HG03521 (cell line): Measurements from ENCODE around the gene RAB25.

ENCODE experiments used
- ATAC-seq: cut with Tn5 transposase; IDR thresholded peaks from one replicate; pipeline ENCODE4 v1.9.1; 2021; ENCODE audit warnings: mild to moderate bottlenecking, moderate library complexity; ENCODE audit not compliant: unreplicated experiment

The RAB25 gene

DNA sequence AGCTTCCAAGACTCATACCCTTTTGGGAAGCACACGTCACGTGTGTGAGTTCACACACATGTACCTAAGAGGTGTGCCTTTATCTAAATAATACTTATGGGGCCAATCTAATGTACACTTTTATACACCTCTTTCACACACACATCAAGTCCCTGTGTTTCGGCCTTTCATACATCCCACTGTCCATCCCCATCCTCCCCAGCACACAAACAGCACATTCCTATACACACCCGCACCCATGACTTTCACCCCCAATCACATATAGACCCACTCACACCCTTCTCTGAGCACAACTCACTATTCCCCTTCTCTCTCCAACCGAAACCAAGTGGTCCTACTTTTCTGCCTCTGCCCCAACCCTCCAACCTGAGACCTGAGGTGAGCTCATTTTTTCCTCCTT lies 17.8 kb downstream of the RAB25 start:
- ATAC-seq, result no peak

DNA sequence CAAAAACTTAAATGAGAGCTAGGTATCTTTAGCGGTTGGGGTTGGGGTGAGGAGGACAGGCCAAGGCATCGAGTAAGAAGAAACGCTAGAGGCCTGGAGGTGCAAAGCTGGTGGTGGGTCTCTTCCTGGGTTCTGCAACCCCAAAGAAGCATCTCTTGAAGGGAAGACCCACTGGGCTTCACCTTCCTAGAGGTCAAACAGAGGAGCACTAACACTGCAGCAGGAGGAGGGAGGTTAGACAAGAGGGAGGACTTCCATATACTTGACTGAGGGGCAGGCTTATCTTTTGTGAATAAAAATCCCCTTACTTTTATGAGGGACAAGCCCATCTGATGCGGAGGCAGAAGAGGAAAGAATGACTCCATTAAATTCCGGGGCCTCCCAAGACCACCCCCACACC lies 18.8 kb downstream of the RAB25 start:
- no peak for ATAC-seq

DNA sequence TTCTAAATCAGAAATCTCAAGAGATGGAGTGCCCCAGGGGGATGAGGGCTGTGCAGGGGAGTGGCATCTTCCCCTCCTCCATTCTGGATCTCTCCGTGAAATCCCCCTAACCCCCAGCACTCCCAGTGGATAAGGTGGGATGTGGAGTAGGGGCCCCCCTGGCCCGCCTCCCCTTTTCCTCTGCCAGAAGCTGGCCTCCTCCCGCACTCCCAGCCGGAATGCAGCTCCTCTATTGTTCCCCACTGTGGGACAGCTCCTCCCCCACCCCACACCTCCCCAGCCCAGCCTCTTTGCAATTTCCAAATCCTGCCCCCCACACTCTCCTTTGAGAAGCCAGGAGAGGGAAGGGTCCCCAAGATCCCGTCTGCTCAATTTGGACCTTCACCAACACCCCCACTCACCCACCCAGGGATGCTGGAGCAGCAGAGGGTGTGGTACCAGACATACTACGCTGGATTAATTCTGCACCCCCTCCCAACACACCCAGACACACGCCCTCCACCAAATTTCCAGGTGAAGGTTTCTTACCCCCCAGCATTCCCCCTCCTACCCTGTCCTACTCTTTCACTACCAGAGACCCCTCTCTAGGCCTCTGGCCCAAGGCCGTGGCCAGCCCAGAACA lies 19.4 kb downstream of the RAB25 start:
- ATAC-seq, result no peak

DNA sequence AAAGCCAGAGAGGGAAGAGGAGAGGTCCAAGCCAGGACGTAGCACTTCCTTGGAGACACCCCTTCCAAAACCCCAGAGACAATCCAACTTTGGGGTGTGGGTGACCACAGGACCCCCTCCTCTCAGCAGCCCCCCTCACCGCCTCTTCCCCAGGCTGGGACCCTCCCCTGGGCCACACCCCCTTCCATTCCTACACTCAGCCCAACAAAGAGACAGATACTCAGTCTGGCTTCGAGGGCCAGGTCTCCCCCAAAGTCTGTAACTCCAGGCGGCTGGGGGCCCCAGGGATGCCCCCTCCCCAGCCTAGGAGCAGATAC lies 19.9 kb downstream of the RAB25 start:
- no peak for ATAC-seq

DNA sequence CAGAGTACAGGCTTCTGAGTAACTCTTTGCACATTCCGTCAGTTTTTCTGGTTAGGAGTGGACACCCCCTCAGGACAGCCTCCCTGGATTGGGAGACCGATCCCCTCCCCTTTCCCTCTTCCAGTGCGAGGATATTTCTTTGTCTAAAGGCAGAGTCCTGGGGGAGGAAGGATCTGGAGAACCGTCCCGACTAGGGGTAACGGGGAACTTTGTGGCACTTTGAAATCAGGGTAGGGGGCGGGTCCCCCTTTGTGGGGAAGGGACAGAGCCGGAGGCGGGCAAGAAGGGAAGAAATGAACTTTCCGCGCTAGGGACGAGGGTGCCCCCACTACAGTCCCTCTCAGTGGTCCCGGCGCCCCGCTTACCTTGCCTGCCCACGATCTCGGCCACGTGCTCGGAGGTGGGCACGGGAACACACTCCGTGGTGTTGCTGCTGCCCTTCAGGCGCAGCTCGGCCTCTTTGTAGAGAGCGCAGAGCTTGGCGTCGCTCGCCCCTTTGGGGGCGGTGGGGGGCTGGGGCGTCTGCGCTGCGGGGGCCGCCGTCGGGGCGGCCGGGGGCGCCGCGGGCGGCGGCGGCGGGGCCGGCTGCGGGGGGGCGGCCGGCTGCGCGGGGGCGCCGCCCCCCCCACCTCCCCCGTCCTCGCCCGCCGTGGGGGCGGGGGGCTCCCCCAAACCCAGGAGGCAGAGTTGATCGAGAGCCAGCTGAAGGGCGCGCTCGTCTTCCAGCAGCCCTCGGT lies 20.4 kb downstream of the RAB25 start:
- no peak for ATAC-seq

DNA sequence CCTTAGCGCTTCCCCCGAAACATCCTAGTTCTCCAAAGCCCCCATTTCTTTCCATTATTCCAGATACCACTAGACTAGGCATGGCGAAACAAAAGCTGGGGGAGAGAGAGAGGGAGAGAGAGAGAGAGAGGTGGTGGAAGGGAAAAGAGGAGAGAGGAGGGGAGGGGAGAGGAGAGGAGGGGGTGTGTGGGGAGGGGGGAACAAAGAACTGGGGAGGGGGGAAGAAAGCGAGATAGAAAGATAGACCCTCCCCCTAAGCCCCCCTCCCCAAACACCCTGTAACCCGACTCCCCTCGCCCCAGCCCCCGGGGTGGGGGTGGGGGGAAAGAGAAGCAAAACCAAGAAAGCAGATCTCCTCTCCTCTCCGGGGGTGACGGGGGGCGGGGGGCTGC lies 21.0 kb downstream of the RAB25 start:
- no peak for ATAC-seq

DNA sequence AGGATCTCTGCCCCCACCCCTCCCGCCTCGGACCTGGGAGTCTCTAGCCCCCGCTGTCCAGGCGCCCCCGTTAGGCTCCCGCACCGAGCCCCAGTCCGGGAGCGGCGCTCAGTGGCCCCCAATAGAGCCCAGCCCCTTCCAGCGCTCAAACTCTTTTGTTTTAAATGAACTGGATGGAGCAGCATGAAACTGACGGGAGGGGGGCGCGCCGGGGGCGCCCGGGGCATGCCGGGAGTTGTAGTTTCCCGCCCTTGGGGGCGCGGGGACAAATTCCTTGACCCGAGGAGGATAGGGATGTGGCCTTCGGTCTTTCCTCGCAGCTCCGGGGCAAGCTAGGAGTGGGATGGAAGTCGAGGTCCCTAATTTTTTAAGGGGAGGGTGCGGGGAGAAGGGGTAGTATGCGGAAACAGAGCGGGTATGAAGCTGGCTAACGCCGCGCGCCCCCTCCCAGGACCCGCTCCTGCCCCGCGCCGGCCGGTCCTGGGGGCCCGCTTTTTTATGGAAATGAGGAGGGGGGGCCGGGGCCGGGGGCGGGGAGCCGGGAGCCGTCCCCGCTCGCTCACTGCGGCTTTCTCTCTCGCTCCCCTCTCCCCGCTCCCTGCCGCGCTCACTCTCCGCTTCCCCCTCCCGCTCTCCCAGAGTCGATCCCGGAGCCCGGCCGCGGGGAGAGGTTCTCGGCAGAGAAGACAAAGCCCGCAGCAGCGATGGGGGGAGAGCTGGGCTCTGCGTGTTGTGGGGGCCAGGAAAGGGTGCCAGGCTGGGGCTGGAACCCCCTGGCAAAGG lies 21.5 kb downstream of the RAB25 start, which contains the start of gene MEX3A:
Gene MEX3A, minus strand, starts transcription at position 157 of the 783 bp plus-strand sequence. CDS start 467 bp downstream, outside the sequence.
- ATAC-seq, result no peak

DNA sequence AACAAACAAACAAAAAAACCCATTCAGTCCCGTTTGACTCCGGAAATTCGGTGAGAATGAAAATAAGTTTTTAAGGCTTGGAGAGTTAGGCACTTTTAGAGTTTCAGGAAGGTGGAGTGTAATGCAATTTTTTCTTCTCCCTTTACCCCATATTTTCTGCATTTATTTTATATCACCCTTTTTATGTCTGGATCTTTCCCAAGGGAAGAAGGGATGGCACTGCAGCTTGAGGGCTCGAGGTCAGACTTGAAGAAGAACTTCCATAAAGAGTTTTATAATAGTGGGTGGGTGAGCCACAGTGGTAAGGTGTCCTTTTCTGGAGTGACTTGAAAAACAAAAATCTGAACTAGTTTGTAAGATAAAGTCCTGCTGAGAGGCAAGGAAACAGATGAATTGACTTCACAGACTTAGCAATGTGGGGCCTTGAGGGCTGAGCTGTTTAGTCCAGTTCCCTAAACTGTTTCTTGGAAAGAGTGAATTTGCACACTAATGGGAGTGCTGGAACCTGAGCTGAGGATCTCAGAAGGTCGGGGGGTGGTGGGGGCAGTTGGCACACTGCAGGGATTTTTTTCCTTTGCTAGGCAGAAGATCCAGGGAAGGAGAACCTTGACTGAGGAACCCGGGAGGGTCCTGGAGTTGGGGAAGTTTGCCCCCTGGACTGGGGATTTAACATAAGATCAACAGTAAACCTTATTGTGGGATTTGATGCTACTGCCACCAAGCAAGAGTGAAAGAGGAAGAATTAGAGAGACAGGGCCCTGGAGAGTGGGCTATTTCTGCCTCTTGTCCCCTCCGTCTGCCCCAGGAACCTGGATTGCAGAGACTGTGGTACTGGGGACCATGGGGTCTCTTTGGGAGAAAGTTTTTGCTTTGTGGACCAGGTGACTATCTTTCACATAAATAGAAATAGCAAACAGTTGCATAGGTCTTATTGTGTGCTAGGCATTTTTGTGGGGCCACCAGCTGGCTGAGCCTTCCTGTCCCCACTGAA lies 23.1 kb downstream of the RAB25 start:
- no peak for ATAC-seq

DNA sequence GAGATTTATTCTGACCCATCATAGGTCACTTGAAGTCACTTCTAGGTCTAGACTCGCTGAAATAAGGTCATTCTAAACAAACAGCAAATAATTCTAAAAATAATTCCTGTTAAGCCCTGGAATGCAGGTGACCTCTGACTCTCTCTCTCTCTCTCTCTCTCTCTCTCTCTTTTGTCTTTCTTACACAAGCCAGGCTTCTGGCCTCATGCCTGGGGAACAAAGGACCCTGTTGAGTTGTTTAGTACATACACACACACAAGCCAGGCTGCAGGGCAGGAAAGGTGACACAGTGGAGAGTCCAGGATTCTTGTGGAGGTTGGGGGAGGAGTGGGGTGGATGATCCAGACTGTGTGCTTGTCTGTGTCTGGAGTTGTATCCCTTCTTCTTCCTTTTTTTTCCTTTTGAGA lies 25.3 kb downstream of the RAB25 start:
- no peak for ATAC-seq

DNA sequence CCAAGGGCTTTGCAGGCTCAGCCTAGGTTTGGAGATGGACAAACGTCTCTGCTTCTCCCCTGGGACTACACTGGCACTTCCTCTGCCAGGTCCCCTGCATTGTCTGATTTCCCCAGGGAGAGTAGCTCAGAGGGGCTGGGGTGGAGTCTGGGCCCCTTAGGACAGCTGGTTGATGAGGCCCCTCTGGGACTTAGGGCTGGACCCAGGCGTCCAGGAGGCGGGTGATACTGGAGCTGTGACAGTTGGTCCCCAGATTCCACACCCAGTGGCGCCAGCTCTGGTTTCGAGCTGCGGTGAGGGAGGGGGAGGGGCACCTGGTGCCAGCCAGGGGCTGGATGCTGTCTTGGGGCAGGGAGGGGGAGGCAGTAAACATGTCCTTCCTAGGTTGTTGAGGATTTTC lies 28.7 kb downstream of the RAB25 start:
- no peak for ATAC-seq

DNA sequence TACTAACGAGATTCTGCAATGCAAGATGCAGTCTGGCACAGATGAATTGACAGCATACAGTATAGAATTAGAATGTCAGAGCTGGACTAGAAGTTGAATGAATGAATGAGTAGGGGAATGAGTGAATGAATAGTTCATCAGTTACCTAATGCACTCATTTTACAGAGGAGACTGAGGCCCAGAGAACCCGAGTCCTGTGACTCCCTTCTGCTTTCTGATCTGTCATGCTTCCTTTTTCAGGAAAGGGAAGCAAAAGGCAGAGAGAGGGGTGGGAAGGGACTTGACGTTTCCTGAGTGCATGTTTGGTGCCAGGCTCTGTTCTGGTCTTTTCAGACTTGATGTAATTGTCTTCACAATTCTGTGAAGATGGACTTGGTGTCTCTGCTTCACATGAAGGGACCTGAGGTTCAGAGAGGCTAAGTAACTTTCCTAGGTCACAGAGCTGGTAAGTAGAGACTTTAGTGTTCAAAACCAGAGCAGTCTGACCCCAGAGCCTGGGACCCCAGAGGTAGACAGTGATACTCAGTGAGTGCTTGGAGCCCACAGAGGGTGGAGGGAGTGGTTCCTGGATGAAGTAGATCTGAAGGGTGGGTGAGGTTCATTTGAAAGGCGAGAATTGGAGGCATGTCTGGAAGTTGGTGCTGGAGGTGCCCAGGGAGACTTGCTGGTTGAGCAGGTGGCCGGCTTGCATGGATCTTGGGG lies 29.3 kb downstream of the RAB25 start:
- ATAC-seq, result no peak

DNA sequence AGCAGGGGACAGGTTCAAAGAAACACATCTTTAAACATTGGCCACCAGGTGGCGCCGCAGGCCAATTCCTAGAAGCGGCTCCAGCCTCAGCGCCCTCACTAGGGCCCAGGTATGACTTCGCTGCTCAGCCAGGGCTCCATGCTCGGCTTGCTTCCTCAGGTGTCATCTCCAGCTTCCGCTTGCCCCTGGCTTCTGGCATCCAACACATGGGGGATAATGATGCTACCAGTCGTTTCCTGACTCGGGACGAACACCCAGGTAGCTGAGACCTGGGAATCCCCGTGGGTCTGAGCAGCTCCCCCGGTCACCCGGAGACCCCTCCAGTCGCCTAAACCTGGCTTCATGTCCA lies 29.9 kb downstream of the RAB25 start:
- ATAC-seq, result no peak

DNA sequence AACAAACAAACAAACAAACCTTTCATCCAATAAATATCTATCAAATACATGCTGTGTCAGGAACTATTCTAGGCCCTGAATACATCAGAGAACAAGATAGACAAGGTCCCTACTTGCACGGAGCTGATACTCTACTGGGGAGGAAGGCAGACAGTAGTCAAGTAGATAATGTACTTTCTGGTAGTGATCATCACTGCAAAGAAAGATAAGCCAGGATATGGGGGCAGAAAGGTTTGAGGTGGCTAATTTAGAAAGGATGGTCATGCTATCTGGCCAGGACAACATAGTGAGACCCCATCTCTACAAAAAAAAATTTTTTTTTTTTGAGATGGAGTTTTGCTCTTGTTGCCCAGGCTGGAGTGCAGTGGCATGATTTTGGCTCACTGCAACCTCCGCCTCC lies 30.6 kb downstream of the RAB25 start:
- ATAC-seq, result no peak

DNA sequence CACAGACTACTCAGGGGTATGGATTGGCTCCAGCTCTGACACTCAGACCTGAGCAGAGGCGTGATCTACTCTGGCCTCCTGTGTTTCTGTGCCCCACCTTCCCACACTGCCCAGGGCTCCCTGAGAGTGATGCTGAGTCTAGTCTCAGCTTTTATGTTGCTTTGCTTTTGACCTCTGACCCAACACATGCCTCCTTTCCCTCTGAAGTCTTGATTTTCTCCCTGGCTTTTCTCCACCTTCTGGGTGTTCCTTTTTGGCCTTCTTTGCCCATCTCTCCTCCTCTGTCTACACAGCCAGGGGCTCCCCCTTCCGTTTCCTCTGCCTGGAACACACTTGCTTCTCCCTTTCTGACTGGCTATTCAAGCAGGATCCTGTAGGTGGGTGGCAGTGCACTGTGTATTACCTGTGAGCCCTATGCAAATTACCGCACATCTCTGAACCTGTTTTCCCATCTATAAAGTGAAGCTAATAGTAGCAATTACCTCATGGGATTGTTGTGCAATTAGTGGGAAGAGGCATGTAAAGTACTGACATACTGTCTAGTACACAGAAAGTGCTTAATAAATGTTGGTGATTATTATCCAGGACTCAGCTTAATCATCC lies 35.0 kb downstream of the RAB25 start:
- ATAC-seq, result no peak

DNA sequence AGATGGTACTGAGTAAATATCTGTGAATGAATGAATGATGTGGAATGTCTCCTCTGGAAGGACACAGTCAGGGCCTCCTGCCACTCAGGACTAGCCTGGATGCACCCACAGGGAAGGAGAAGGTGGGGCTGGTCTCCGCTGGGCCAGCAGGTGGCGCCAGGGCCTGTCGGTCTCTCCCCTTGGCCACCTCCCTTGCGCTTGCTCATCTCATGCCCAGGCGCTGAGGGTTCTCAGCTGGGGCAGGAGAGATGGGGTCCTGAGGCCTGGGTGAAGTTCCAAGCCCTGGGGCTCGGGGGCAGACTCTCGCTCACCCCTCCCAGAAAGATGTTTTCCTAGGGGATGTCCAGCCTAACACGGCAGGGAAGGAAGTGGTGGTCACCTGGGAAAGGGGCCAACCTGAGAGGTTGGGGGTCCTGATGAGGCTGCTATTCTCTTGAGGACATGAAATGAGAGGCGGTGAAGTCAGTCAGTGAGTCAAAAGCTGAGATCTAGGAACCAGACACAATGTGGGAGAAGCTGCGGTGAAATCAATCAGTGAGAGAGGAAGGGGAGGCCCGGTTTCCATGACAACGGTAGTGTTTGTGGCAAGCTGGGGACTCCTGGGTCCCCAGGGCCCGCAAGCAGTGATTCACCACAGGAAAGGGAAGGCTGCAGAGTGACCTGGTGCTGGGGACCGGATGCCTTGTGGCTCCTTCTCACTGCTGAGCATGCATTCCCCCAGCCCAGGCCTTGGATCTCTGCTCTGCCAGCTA lies 35.9 kb downstream of the RAB25 start:
- ATAC-seq, result peak; percentile 53

DNA sequence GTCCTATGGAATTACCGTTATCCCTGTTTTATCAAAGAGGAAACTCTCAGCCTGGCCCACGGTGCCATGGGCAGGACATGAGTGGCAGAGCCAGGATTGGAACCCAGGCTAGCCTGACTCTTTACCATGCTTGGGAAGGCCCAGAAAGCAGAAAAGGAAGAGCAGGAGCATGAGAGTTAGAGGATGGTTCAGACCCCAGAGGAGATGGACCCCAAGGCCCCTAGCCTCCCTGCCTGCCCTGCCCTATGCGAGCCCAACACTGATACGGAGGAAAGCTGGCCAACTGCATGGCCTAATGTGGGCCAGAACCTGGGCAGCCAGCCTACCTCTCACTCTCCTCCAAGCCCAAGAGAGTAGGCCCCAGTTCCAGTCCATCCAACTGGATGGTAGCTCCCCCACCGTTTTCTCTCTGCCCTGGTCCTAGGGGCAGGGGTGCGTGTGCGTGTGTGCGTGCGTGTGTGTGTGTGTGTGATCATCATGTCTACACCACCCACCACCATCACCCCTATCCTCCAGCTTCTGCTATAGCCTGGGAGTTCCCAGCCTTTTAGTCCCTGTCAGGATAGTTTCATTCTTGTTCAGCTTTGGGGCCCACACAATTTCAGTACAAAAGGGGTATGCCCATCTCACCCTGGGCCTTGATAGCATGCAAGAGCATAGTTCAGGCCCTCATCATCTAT lies 36.7 kb downstream of the RAB25 start:
- no peak for ATAC-seq

DNA sequence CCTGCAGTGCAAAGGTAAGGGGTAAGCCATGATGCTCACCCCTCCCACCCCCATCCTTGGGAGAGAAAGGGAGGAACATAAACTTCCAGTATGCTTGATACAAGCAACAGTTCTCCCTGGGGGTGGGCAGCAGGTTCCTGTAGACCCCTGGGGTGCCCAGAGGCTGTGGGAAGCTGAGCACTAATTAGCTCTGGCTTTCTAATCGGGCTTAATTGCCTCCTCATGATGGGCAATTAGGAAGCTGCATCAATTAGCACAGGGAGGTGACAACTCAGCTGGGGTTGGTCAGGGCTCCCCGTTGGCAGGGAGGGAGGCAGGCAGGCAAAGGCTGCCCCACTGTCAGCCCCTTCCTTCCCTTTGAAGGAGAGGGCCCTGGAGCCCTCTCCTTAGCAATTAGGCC lies 37.8 kb downstream of the RAB25 start:
- no peak for ATAC-seq

DNA sequence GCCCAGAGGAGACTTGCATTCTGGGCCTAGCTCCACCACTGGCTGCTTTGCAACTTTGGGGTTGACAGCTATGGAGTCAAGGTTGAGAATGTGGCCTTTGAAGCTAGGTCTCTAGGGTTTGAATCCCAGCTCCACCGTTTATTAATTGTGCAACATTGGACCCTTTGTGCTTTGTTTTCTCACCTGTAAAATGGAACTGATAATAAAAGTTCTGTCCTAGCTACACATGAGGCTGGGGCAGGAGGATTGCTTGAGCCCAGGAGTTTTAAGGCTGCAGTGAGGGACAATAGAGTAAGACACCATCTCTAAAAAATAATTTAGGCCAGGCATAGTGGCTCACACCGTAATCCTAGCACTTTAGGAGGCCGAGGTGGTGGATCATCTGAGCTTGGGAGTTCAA lies 38.3 kb downstream of the RAB25 start:
- no peak for ATAC-seq
